HT-29 (cell line): Measurements from ENCODE around the gene KIR2DL3. TPM values are rescaled to one million over a fixed set of nuclear protein-coding genes. Genes with fewer than 3 reads are reported as not detected.
"Not testable (repeated sequence)": the region's sequence is repeated elsewhere in the genome, so short reads cannot be mapped to it uniquely, and the experiment has no call there.

Experiments
- DNase-seq: peaks from one replicate; pipeline ENCODE4 v3.0.0-alpha.2; 2015; ENCODE audit warnings: low spot score
- total RNA-seq: library from RNA; depleted of rRNA; stranded (reverse); fragments of >200 nt; shearing (Covaris generic); gene quantifications from 2 replicates; pipeline ENCODE4 v1.2.3, GENCODE V29; 2014

KIR2DL3 gene
- total RNA-seq, 1 experiment from 2014 or later, result not detected

DNA sequence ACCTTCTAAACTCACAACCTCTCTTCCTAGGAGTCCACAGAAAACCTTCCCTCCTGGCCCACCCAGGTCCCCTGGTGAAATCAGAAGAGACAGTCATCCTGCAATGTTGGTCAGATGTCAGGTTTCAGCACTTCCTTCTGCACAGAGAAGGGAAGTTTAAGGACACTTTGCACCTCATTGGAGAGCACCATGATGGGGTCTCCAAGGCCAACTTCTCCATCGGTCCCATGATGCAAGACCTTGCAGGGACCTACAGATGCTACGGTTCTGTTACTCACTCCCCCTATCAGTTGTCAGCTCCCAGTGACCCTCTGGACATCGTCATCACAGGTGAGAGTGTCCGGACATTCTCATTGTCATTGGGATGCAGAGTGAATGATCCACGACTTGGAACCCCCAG is 3.6 kb downstream of the KIR2DL3 start:
- DNase-seq, result not testable (repeated sequence)

DNA sequence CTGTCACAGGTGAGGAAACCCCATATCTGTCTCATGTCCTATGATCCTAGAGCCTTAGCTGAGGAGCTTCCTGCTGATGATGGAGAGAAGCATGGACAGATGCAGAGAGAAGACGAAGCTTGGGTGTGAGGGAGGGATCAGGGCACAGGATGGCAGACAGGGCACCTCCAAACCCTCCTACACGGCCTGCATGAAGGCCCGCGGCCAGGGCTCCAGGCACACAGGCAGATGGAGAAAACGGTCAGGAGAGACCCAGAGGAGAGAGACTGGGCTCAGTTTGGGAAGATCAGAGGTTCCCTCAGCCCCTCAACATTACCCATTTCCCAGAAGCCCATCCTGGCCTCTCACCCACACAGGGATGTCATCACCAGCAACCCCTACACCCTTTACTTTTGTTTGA is 5.8 kb downstream of the KIR2DL3 start:
- DNase-seq, result not testable (repeated sequence)

DNA sequence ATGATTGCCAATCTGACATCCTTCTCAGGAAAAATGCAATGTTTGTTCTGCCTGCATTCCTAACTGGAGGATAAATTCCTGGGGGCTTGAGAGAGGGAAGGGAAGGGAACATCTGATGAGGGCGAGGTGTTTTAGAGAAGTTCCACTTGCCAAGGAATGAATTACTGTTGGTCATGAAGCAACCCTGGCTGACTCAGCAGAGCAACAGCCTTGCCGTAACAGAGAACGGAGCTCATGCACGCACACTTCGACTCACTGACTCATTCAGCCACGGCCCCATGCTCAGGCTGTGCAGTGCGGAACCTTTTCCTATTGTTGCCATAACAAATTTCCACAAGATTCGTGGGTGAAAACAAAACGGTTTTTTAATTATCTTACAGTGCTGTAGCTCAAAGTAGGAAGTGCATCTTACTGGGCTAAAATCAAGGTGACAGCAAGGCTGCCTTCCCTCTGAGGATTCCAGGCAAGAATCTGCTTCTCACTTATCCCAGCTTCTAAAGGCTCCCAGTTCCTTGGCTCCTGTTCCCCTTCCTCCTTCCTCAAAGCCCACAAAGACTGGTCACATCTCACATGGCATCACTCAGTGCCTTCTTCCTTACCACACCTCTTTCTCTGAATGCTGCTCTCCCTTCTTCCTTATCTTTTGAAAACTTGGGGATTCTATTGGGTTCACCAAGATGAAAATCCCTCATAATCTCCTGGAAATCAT is 9.5 kb downstream of the KIR2DL3 start:
- DNase-seq, result not testable (repeated sequence)

DNA sequence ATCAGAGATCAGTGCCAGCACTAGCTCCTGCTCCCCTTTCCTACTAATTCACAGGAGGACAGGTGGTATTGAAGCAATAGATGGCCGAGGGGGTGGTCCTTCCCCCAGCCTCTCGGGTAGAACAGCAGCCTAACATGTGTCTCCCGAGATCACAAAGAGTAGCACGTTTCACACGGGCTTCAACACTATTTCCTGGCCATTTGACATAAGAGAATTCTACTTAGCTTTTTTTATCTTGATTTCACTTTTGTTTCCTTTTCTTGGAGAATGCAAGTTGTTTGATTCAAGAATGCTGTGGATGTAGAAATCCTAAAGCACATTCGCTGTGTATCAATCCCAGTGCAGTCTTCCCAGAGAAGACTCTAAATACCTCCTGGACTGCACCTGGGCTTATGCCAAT is 12.0 kb downstream of the KIR2DL3 start:
- not testable (repeated sequence) for DNase-seq

DNA sequence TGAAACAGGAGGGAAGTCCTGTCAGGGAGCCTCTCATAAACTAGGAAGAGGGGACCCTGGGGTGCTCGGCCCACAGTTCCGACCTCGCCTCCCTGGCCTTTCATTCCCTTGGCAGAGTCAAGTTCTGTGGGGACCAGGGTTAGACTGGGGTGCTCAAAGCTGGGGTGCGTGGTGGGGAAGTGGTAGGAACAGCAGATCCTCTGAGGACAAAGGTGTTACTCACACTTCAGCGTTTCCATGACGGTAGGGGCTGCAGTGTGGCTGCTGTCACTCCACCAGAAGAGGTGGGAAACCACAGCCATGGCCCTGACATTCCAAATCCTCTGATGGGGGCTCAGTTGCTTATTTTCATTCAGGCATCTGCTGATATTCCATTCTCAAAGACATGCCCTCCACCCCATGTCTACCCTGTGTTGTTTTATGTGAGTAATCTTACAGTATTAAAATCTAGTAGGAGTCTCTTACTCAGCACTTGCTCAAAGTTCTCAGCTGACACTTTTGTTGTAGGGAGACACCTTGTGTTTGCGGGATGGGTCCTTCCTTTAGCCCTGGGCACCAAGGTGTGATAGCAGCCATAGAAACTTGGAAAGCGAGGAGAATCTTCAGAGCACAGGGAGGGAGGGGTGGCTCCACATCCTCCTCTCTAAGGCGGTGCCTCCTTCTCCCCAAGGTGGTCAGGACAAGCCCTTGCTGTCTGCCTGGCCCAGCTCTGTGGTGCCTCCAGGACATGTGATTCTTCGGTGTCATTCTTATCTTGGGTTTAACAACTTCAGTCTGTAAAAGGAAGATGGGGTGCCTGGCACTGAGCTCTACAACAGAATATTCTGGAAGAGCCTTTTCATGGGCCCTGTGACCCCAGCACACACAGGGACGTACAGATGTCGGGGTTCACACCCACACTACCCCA is 18.1 kb downstream of the KIR2DL3 start:
- not testable (repeated sequence) for DNase-seq

DNA sequence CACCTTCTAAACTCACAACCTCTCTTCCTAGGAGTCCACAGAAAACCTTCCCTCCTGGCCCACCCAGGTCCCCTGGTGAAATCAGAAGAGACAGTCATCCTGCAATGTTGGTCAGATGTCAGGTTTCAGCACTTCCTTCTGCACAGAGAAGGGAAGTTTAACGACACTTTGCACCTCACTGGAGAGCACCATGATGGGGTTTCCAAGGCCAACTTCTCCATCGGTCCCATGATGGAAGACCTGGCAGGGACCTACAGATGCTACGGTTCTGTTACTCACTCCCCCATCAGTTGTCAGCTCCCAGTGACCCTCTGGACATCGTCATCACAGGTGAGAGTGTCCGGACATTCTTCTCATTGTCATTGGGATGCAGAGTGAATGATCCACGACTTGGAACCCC is 20.3 kb downstream of the KIR2DL3 start:
- not testable (repeated sequence) for DNase-seq

DNA sequence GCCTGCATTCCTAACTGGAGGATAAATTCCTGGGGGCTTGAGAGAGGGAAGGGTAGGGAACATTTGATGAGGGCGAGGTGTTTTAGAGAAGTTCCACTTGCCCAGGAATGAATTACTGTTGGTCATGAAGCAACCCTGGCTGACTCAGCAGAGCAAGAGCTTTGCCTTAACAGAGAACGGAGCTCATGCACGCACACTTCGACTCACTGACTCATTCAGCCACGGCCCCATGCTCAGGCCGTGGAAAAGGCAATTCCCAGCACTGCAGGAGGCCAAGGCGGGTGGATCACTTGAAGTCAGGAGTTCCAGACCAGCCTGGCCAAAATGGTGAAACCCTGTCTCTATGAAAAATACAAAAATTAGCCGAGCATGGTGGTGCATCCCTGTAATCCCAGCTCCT is 25.9 kb downstream of the KIR2DL3 start:
- not testable (repeated sequence) for DNase-seq

DNA sequence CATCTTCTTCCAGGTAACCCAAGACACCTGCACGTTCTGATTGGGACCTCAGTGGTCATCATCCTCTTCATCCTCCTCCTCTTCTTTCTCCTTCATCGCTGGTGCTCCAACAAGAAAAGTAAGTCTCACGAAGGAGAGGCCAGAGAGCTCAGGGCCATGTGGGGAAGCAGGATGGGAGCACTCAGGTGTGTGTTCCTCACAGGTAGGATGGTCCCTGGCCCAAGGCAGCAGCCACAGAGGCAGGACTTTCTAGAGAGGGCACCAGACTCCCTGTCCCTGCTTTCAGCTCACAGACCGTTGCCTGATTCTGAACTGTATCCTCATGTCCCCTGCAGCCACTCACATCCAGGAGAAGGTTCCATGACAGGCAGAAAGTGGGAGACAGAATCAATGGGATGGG is 28.2 kb downstream of the KIR2DL3 start:
- not testable (repeated sequence) for DNase-seq

DNA sequence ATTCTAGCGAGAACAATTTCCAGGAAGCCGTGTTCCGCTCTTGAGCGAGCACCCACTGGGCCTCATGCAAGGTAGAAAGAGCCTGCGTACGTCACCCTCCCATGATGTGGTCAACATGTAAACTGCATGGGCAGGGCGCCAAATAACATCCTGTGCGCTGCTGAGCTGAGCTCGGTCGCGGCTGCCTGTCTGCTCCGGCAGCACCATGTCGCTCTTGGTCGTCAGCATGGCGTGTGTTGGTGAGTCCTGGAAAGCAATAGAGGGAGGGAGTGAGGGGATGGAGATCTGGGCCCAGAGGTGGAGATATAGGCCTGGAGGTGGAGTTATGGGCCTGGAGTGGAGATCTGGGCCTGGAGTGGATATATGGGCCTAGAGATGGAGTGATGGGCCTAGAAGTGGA is 31.3 kb downstream of the KIR2DL3 start, which contains the start of gene KIR2DL1:
Gene KIR2DL1 (plus strand): TSS at position 148 of the 400 bp plus-strand sequence. CDS start 58 bp downstream, at position 206.
- not testable (repeated sequence) for DNase-seq

DNA sequence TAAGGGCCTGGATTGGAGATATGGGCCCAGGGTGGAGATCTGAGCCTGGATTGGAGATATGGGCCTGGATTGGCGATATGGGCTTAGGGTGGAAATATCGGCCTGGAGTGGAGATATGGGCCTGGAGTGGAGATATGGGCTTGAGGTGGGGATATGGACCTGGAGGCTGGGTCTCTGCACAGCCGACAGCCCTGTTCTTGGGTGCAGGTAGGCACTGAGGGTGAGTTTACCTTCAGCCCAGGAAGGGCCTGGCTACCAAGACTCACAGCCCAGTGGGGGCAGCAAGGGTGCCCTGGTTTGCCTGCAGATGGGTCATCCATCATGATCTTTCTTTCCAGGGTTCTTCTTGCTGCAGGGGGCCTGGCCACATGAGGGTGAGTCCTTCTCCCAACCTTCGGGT is 32.2 kb downstream of the KIR2DL3 start:
- not testable (repeated sequence) for DNase-seq

DNA sequence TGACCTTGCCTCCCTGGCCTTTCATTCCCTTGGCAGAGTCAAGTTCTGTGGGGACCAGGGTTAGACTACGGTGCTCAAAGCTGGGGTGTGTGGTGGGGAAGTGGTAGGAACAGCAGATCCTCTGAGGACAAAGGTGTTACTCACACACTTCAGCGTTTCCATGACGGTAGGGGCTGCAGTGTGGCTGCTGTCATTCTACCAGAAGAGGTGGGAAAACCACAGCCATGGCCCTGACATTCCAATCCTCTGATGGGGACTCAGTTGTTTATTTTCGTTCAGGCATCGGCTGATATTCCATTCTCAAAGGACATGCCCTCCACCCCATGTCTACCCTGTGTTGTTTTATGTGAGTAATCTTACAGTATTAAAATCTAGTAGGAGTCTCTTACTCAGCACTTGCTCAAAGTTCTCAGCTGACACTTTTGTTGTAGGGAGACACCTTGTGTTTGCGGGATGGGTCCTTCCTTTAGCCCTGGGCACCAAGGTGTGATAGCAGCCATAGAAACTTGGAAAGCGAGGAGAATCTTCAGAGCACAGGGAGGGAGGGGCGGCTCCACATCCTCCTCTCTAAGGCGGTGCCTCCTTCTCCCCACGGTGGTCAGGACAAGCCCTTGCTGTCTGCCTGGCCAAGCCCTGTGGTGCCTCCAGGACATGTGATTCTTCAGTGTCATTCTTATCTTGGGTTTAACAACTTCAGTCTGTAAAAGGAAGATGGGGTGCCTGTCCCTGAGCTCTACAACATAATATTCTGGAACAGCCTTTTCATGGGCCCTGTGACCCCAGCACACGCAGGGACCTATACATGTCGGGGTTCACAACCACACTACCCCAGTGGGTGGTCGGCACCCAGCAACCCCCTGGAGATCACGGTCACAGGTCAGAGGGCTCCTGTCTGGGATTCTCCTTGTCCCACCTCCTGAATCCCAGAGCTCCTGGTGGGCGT is 33.0 kb downstream of the KIR2DL3 start:
- peak; percentile 49 for DNase-seq

DNA sequence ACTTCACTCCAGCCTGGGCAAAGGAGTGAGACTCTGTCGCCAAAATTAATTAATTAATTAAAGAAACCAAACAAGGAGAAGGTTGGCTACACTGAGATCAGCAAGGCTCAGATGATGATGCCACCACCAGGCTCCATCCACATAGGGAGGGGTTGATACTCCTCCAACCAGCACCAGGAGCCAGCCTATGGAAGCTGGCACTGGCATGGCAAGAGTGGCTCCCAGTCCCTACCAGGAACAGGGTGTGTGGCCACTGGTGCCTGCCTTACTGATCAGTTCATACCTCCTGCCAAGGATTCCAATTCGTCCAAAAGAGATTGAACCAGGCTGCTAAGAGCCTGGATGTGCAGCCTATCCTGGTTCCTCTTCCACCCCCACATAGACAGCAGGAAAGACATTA is 34.4 kb downstream of the KIR2DL3 start:
- DNase-seq, result not testable (repeated sequence)

DNA sequence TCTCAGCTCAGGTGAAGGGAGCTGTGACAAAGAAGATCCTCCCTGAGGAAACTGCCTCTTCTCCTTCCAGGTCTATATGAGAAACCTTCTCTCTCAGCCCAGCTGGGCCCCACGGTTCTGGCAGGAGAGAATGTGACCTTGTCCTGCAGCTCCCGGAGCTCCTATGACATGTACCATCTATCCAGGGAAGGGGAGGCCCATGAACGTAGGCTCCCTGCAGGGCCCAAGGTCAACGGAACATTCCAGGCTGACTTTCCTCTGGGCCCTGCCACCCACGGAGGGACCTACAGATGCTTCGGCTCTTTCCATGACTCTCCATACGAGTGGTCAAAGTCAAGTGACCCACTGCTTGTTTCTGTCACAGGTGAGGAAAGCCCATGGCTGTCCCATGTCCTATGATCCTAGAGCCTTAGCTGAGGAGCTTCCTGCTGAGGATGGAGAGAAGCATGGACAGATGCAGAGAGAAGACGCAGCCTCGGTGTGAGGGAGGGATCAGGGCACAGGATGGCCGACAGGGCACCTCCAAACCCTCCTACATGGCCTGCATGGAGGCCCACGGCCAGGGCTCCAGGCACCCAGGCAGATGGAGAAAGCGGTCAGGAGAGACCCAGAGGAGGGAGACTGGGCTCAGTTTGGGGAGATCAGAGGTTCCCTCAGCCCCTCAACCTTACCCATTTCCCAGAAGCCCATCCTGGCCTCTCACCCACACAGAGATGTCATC is 36.9 kb downstream of the KIR2DL3 start:
- not testable (repeated sequence) for DNase-seq

DNA sequence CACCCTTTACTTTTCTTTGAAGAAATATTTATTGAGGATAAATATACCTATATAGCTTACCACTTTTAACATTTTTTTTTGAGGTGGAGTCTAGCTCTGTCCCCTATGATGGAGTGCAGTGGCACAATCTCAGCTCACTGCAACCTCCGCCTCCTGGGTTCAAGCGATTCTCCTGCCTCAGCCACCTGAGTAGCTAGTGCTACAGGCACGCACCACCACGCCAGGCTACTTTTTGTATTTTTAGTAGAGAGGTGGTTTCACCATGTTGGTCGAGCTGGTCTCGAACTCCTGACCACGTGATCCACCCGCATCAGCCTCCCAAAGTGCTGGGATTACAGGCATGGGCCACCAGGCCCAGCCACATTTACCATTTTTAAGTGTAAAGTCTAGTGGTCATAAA is 37.5 kb downstream of the KIR2DL3 start:
- not testable (repeated sequence) for DNase-seq

DNA sequence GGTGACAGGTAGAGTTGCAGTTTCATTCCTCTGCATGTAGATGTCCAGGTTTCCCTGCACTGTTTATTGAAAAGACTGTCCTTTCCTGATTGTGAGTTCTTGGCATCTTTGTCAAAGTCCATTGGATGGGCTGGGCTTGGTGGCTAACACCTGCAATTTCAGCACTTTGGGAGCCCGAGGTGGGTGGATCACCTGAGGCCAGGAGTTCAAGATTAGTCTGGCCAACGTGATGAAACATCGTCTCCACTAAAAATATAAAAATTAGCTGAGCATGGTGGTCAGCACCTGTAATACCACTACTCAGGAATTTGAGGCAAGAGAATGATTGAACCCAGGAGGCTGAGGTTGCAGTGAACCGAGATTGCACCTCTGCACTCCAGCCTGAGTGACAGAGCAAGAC is 39.5 kb downstream of the KIR2DL3 start:
- not testable (repeated sequence) for DNase-seq

DNA sequence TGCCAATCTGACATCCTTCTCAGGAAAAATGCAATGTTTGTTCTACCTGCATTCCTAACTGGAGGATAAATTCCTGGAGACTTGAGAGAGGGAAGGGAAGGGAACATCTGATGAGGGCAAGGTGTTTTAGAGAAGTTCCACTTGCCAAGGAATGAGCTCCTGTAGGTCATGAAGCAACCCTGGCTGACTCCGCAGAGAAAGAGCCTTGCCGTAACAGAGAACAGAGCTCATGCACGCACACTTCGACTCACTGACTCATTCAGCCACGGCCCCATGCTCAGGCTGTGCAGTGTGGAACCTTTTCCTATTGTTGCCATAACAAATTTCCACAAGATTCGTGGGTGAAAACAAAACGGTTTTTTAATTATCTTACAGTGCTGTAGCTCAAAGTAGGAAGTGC is 40.6 kb downstream of the KIR2DL3 start:
- not testable (repeated sequence) for DNase-seq

DNA sequence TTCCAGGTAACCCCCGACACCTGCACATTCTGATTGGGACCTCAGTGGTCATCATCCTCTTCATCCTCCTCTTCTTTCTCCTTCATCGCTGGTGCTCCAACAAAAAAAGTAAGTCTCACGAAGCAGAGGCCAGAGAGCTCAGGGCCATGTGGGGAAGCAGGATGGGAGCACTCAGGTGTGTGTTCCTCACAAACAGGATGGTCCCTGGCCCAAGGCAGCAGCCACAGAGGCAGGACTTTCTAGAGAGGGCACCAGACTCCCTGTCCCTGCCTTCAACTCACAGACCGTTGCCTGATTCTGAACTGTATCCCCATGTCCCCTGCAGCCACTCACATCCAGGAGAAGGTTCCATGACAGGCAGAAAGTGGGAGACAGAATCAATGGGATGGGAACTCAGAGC is 44.6 kb downstream of the KIR2DL3 start:
- not testable (repeated sequence) for DNase-seq

DNA sequence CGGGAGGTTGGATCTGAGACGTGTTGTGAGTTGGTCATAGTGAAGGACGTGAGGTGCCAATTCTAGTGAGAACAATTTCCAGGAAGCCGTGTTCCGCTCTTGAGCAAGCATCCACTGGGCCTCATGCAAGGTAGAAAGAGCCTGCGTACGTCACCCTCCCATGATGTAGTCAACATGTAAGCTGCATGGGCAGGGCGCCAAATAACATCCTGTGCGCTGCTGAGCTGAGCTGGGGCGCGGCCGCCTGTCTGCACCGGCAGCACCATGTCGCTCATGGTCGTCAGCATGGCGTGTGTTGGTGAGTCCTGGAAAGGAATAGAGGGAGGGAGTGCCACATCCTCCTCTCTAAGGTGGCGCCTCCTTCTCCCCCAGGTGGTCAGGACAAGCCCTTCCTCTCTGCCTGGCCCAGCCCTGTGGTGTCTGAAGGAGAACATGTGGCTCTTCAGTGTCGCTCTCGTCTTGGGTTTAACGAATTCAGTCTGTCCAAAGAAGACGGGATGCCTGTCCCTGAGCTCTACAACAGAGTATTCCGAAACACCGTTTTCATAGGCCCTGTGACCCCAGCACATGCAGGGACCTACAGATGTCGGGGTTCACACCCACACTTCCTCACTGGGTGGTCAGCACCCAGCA is 47.9 kb downstream of the KIR2DL3 start:
- not testable (repeated sequence) for DNase-seq

DNA sequence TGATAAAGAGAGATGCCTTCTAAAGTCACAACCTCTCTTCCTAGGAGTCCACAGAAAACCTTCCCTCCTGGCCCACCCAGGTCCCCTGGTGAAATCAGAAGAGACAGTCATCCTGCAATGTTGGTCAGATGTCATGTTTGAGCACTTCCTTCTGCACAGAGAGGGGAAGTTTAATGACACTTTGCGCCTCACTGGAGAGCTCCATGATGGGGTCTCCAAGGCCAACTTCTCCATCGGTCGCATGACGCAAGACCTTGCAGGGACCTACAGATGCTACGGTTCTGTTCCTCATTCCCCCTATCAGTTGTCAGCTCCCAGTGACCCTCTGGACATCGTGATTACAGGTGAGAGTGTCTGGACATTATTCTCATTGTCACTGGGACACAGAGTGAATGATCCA is 49.8 kb downstream of the KIR2DL3 start:
- DNase-seq, result not testable (repeated sequence)

DNA sequence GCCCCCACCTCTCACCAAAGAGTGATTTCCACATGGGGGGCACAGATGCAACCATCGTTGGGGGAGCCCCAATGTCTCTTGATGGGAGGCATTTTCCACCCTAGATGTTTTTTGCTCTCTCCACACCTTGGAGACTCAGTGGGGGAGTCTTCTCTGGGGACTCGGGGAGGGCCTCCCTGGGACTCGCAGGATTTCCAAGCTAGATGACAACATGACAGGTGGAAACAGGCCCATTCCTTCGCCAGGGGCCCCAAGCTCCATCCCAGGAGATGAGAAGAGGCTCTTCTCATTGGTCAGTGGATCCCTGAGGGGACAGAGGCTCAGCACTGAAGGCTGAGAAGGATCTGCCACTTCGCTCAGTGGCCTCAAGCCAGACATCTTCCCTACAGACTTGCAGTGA is 52.4 kb downstream of the KIR2DL3 start:
- DNase-seq, result no peak
